ENCODE measurements around the gene TMEM61. TPM values are rescaled to one million over a fixed set of nuclear protein-coding genes. Genes with fewer than 3 reads are reported as not detected.

Gene TMEM61
- total RNA-seq, 1 donor from 2014 or later: not detected

- TF ChIP-seq, protein P1, sequence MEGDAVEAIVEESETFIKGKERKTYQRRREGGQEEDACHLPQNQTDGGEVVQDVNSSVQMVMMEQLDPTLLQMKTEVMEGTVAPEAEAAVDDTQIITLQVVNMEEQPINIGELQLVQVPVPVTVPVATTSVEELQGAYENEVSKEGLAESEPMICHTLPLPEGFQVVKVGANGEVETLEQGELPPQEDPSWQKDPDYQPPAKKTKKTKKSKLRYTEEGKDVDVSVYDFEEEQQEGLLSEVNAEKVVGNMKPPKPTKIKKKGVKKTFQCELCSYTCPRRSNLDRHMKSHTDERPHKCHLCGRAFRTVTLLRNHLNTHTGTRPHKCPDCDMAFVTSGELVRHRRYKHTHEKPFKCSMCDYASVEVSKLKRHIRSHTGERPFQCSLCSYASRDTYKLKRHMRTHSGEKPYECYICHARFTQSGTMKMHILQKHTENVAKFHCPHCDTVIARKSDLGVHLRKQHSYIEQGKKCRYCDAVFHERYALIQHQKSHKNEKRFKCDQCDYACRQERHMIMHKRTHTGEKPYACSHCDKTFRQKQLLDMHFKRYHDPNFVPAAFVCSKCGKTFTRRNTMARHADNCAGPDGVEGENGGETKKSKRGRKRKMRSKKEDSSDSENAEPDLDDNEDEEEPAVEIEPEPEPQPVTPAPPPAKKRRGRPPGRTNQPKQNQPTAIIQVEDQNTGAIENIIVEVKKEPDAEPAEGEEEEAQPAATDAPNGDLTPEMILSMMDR (IDR thresholded peaks at IDR 0.05): no peak
- ChIA-PET POLR2A (no interaction called here), CTCF (interaction anchor here (0.6 to 2.8 kb wide), 14 partner anchors 11 to 1764 kb away, joined by 3 to 30 read pairs (median 4); partner anchors contain the start of gene BSND)
- no peaks in the 10 kb centered on the region for H3K36me3 Mint-ChIP-seq (ENCODE audit: low read depth)
- DNase-seq: no peak
- no peaks in the 10 kb centered on the region for H3K9me3 Mint-ChIP-seq
- H3K4me3 Mint-ChIP-seq: no peak overlapping the region
- H3K27me3 Mint-ChIP-seq: peaks cover 7% of the 10 kb centered on the region
- H3K4me1 Mint-ChIP-seq: peaks cover 5% of the 10 kb centered on the region
- intact Hi-C loops (cut with micrococcal nuclease): loop anchor here (1.0 to 2.0 kb wide), 3 partner anchors 51 to 1639 kb away; no protein-coding TSS in a partner anchor
- no peak for ATAC-seq (ENCODE audit: low read depth)
- H3K27ac Mint-ChIP-seq: no peak overlapping the region
Observed at GRCh38 chr1:54945393-54945936, 35.0 kb upstream of the TMEM61 start.

DNA sequence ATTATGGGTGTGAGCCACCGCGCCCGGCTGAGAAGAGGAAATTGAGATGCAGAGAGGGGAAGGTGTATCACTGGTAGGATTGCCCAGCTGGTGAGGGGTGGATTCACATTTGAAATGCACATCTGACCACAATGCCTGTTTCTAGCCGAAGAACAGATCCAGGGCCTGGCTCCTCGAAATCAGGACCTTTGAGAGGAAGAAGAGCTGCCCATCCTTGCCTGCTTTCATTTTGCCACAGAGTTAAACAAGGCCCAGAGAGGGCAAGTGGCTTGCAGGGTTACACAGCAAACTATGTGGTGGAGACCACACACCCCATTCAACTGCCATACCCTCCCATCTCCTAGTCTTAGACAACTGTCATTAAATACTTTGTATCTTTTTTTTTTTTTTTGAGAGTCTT, 32.9 kb upstream of the TMEM61 start:
- ATAC-seq (ENCODE audit: low read depth): no peak
- CTCF ChIA-PET: interaction anchor here (0.7 kb wide), 1 partner anchor 330 kb away, joined by 4 read pairs; no protein-coding TSS in a partner anchor

DNA sequence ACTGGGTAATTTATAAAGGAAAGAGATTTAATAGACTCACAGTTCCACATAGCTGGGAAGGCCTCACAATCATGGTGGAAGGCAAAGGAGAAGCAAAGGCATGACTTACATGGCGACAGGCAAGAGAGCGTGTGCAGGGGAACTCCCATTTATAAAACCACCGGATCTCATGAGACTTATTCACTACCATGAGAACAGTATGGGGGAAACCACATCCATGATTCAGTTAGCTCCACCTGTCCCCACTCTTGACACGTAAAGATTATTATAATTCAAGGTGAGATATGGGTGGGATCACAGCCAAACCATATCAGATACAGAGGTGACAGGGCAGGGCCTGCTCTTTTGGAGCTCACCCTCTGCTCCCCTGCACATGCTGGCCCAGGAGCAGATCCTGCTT, 31.4 kb upstream of the TMEM61 start:
- ChIA-PET CTCF (interaction anchor here (1.0 kb wide), 1 partner anchor 9 kb away, joined by 3 read pairs; no protein-coding TSS in a partner anchor), POLR2A (no interaction called here)
- H3K36me3 Mint-ChIP-seq (ENCODE audit: low read depth): no peaks in the 10 kb centered on the region
- no peak overlapping the region for H3K4me3 Mint-ChIP-seq
- H3K27me3 Mint-ChIP-seq: peaks cover 8% of the 10 kb centered on the region
- no peak overlapping the region for H3K27ac Mint-ChIP-seq
- ATAC-seq (ENCODE audit: low read depth) (no peak), DNase-seq (no peak)
- H3K4me1 Mint-ChIP-seq: peaks cover 5% of the 10 kb centered on the region
- intact Hi-C loops (cut with micrococcal nuclease): no loop called here
- H3K9me3 Mint-ChIP-seq: no peaks in the 10 kb centered on the region
- TF ChIP-seq, protein P1 (IDR thresholded peaks at IDR 0.05): no peak

More for the DNA sequence above, 32.9 kb upstream of the TMEM61 start:
- DNase-seq: no peak
- H3K4me3 Mint-ChIP-seq: no peak overlapping the region
- no peak overlapping the region for H3K27ac Mint-ChIP-seq
- H3K27me3 Mint-ChIP-seq: peaks cover 8% of the 10 kb centered on the region
- peaks cover 5% of the 10 kb centered on the region for H3K4me1 Mint-ChIP-seq
- POLR2A ChIA-PET: no interaction called here
- TF ChIP-seq, protein P1 (IDR thresholded peaks at IDR 0.05): no peak
- intact Hi-C loops (cut with micrococcal nuclease): no loop called here
- no peaks in the 10 kb centered on the region for H3K36me3 Mint-ChIP-seq (ENCODE audit: low read depth)
- no peaks in the 10 kb centered on the region for H3K9me3 Mint-ChIP-seq

DNA sequence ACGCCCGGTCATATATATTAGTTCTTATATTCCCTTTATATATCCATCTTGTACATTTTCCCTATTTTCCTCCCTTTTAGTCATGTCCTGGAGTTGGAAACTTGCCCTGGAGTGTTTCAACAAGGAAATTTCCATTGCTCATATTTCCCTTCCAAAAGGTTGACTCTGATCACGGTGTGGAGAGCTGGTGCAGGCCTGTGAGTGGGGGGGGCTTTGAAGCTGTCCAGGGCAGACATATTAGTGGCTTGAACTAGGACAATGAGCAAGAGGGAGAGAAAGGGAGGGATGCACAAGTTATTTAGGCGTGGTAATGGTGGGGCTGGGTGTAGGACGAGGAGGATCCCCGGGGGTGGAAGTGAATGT, 30.4 kb upstream of the TMEM61 start:
- no peaks in the 10 kb centered on the region for H3K9me3 Mint-ChIP-seq
- no peak for ATAC-seq (ENCODE audit: low read depth)
- H3K27ac Mint-ChIP-seq: no peak overlapping the region
- intact Hi-C loops (cut with micrococcal nuclease): loop anchor here (1.0 kb wide), 1 partner anchor 46 kb away; no protein-coding TSS in a partner anchor
- H3K4me3 Mint-ChIP-seq: no peak overlapping the region
- ChIA-PET CTCF (interaction anchor here (0.7 to 2.1 kb wide), 4 partner anchors 10 to 72 kb away, joined by 3 to 9 read pairs (median 6); no protein-coding TSS in a partner anchor), POLR2A (interaction anchor here (0.7 kb wide), 1 partner anchor 21 kb away, joined by 3 read pairs; no protein-coding TSS in a partner anchor)
- peaks cover 11% of the 10 kb centered on the region for H3K27me3 Mint-ChIP-seq
- DNase-seq: no peak
- H3K36me3 Mint-ChIP-seq (ENCODE audit: low read depth): no peaks in the 10 kb centered on the region
- peaks cover 2% of the 10 kb centered on the region for H3K4me1 Mint-ChIP-seq
- TF ChIP-seq, protein P1 (IDR thresholded peaks at IDR 0.05): no peak

DNA sequence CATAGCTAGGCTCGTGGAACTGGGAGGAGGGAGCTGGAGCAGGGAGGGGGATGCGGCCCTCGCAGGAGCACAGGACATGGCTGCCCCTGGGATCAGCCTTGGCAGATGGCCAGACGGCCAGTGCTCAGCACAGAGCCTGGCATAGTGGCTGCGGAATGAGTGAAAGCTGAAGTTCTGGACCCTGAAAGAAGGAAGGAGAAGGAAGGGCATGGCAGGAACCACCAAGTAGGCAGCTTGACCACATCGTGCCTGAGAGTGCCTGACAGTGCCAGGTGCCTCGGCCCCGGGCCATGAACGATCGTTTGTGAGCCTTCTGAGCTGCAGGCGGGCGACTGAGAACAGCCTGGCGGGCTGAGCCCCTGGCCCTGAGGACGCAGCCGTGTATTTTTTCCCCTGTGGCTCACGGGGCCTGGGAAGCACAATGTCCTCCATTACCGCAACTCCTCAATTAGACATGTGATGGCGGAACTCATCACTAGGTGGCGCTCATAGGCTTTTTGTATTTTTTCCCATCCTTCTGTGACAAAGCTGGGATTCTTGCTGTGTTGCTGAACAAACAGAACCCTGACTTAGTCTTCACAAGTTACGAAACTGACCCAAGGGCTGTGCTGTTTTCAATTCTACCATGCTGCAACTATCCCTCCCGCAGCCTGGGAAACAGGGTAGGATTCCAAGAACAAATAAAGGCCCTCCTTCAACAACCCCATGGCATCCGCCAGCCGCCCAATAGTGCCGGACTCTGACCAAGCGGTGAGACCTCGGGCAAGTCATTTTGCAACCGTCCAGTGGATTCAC, 29.9 kb upstream of the TMEM61 start:
- Mint-ChIP-seq H3K9me3 (no peaks in the 10 kb centered on the region), H3K36me3 (ENCODE audit: low read depth) (no peaks in the 10 kb centered on the region), H3K4me1 (no peaks in the 10 kb centered on the region), H3K27ac (no peak overlapping the region), H3K4me3 (no peak overlapping the region), H3K27me3 (peaks cover 11% of the 10 kb centered on the region)
- ATAC-seq (ENCODE audit: low read depth): no peak
- TF ChIP-seq, protein P1 (IDR thresholded peaks at IDR 0.05): no peak
- no peak for DNase-seq
- POLR2A ChIA-PET: no interaction called here
- CTCF ChIA-PET: interaction anchor here (0.6 to 2.1 kb wide), 4 partner anchors 15 to 71 kb away, joined by 3 to 9 read pairs (median 6); no protein-coding TSS in a partner anchor
- intact Hi-C loops (cut with micrococcal nuclease): loop anchor here (1.0 kb wide), 1 partner anchor 46 kb away; no protein-coding TSS in a partner anchor
